HepG2 (cell line): ENCODE measurements around the gene PANK3. TPM values are rescaled to one million over a fixed set of nuclear protein-coding genes. Genes with fewer than 3 reads are reported as not detected.

Source experiments
- CBX1 ChIP-seq: IDR thresholded peaks from one replicate; pipeline ENCODE4 v1.6.1; 2016; ENCODE audit warnings: antibody characterized with exemption, low read depth
- ESRRA ChIP-seq: sonication (generic); formaldehyde crosslinking; IDR thresholded peaks from 2 replicates; pipeline ENCODE4 v1.5.1; 2020; ENCODE audit warnings: mild to moderate bottlenecking, low read depth, missing genetic modification reagents
- GATA4 ChIP-seq: sonication (generic); IDR thresholded peaks from 2 replicates; pipeline ENCODE4 v1.6.1; 2016; ENCODE audit warnings: antibody characterized with exemption, low read depth, borderline replicate concordance
- GMEB1 ChIP-seq: sonication (generic); formaldehyde crosslinking; IDR thresholded peaks from 2 replicates; pipeline ENCODE4 v1.5.1; 2020; ENCODE audit warnings: missing genetic modification reagents, mild to moderate bottlenecking, borderline replicate concordance
- GZF1 ChIP-seq: sonication (generic); formaldehyde crosslinking; IDR thresholded peaks from 2 replicates; pipeline ENCODE4 v1.5.1; 2020; ENCODE audit warnings: mild to moderate bottlenecking, missing genetic modification reagents
- HNF4G ChIP-seq, 2 experiments: sonication (generic) in 1 of 2; formaldehyde crosslinking in 1 of 2; IDR thresholded peaks; 2 replicates each; pipeline versions ENCODE4 v1.4.0 to v1.6.1; 2011 to 2020; ENCODE audit warnings: borderline replicate concordance in 2 of 2, low read depth in 2 of 2, mild to moderate bottlenecking in 2 of 2, low read length in 1 of 2, missing genetic modification reagents in 1 of 2, moderate library complexity in 1 of 2
- KDM5B ChIP-seq: sonication (generic); formaldehyde crosslinking; IDR thresholded peaks from 2 replicates; pipeline ENCODE4 v1.4.0; 2020; ENCODE audit warnings: missing genetic modification reagents, mild to moderate bottlenecking, borderline replicate concordance
- NR0B2 ChIP-seq: sonication (generic); formaldehyde crosslinking; IDR thresholded peaks from 2 replicates; pipeline ENCODE4 v1.4.0; 2020; ENCODE audit warnings: mild to moderate bottlenecking, missing genetic modification reagents
- PAX8 ChIP-seq: sonication (generic); formaldehyde crosslinking; IDR thresholded peaks from 2 replicates; pipeline ENCODE4 v1.8.0; 2022; ENCODE audit warnings: mild to moderate bottlenecking, missing genetic modification reagents, borderline replicate concordance
- PHF21A ChIP-seq: sonication (generic); formaldehyde crosslinking; IDR thresholded peaks from 2 replicates; pipeline ENCODE4 v1.5.0; 2020; ENCODE audit warnings: mild to moderate bottlenecking, missing genetic modification reagents
- PHF5A ChIP-seq: IDR thresholded peaks from one replicate; pipeline ENCODE4 v1.6.1; 2018; ENCODE audit warnings: low read depth, missing genetic modification reagents; ENCODE audit not compliant: unreplicated experiment
- PRMT3 ChIP-seq: sonication (generic); formaldehyde crosslinking; IDR thresholded peaks from 2 replicates; pipeline ENCODE4 v1.8.1; 2022; ENCODE audit warnings: low read depth, mild to moderate bottlenecking, moderate library complexity, missing genetic modification reagents, borderline replicate concordance
- RAD21 ChIP-seq: fragments of 450-650 bp; formaldehyde crosslinking; IDR thresholded peaks from 2 replicates; pipeline ENCODE4 v1.5.0; 2020; ENCODE audit warnings: mild to moderate bottlenecking
- RCOR2 ChIP-seq: IDR thresholded peaks from 2 replicates; pipeline ENCODE4 v1.6.1; 2016; ENCODE audit warnings: missing biosample characterization, missing genetic modification reagents
- SMC3 ChIP-seq: IDR thresholded peaks from 2 replicates; pipeline ENCODE4 v1.6.1; 2011; ENCODE audit warnings: low read length, improper control_type of control experiment
- SOX5 ChIP-seq: IDR thresholded peaks from 2 replicates; pipeline ENCODE4 v1.6.1; 2016; ENCODE audit warnings: borderline replicate concordance
- SP1 ChIP-seq, 2 experiments: fragments of 450-650 bp in 1 of 2; sonication (generic) in 1 of 2; formaldehyde crosslinking in 1 of 2; IDR thresholded peaks; 2 replicates each; pipeline versions ENCODE4 v1.4.0 to v1.6.1; 2016 to 2020; ENCODE audit warnings: missing genetic modification reagents in 1 of 2
- ZBTB21 ChIP-seq: sonication (generic); formaldehyde crosslinking; IDR thresholded peaks from 2 replicates; pipeline ENCODE4 v1.4.0; 2020; ENCODE audit warnings: missing genetic modification reagents
- ZKSCAN5 ChIP-seq: sonication (generic); formaldehyde crosslinking; IDR thresholded peaks from 2 replicates; pipeline ENCODE4 v1.5.1; 2020; ENCODE audit warnings: mild to moderate bottlenecking, missing genetic modification reagents
- ZNF34 ChIP-seq: sonication (generic); formaldehyde crosslinking; IDR thresholded peaks from 2 replicates; pipeline ENCODE4 v1.4.0; 2020; ENCODE audit warnings: mild to moderate bottlenecking, missing genetic modification reagents, borderline replicate concordance
- ZNF549 ChIP-seq: sonication (generic); formaldehyde crosslinking; IDR thresholded peaks from 2 replicates; pipeline ENCODE4 v1.5.0; 2020; ENCODE audit warnings: missing genetic modification reagents
- ZNF709 ChIP-seq: sonication (generic); formaldehyde crosslinking; IDR thresholded peaks from 2 replicates; pipeline ENCODE4 v1.5.0; 2020; ENCODE audit warnings: mild to moderate bottlenecking, missing genetic modification reagents
- ZSCAN31 ChIP-seq: sonication (generic); formaldehyde crosslinking; IDR thresholded peaks from 2 replicates; pipeline ENCODE4 v1.5.0; 2020; ENCODE audit warnings: low read depth, mild to moderate bottlenecking, missing genetic modification reagents
- polyA plus RNA-seq, 8 experiments: library from polyadenylated mRNA; depleted of rRNA in 3 of 8; stranded (reverse) in 7 of 8; unstranded in 1 of 8; fragments of >200 nt; fragmentation: Illumina TruSeq in 4 of 8; extraction: Trizol in 4 of 8; gene quantifications; 2 replicates each; pipeline versions ENCODE4 v1.2.1 to v1.2.3, GENCODE V29; 2011 to 2016; ENCODE audit warnings: low read depth in 4 of 8, missing spikeins in 1 of 8, mixed read lengths in 1 of 8; ENCODE audit not compliant: insufficient read depth in 1 of 8
- total RNA-seq, 5 experiments: library from RNA; depleted of rRNA; stranded (reverse); fragments of >200 nt; fragmentation: Illumina TruSeq; extraction: Trizol; gene quantifications; 2 replicates each; pipeline ENCODE4 v1.2.3, GENCODE V29; 2016; ENCODE audit warnings: low read depth in 1 of 5
- TF ChIP-seq, protein P1 (sequence below): sonication (generic); formaldehyde crosslinking; IDR thresholded peaks from 2 replicates; pipeline ENCODE4 v1.4.0; 2020; ENCODE audit warnings: missing genetic modification reagents, mild to moderate bottlenecking, borderline replicate concordance
- TF ChIP-seq, protein P2 (sequence below): IDR thresholded peaks from 2 replicates; pipeline ENCODE4 v1.6.1; 2012; ENCODE audit warnings: inconsistent platforms

The PANK3 gene
- total and polyA plus RNA-seq, 2 of the 13 experiments (the other 11 are each of a cell fraction or from before 2014, with no cell fraction given) = 26.9 to 69.5 TPM

- TF ChIP-seq, protein P1, sequence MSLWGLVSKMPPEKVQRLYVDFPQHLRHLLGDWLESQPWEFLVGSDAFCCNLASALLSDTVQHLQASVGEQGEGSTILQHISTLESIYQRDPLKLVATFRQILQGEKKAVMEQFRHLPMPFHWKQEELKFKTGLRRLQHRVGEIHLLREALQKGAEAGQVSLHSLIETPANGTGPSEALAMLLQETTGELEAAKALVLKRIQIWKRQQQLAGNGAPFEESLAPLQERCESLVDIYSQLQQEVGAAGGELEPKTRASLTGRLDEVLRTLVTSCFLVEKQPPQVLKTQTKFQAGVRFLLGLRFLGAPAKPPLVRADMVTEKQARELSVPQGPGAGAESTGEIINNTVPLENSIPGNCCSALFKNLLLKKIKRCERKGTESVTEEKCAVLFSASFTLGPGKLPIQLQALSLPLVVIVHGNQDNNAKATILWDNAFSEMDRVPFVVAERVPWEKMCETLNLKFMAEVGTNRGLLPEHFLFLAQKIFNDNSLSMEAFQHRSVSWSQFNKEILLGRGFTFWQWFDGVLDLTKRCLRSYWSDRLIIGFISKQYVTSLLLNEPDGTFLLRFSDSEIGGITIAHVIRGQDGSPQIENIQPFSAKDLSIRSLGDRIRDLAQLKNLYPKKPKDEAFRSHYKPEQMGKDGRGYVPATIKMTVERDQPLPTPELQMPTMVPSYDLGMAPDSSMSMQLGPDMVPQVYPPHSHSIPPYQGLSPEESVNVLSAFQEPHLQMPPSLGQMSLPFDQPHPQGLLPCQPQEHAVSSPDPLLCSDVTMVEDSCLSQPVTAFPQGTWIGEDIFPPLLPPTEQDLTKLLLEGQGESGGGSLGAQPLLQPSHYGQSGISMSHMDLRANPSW (CRISPR knock-in tag) = no peak
- TF ChIP-seq GMEB1 (CRISPR knock-in tag) = no peak
- TF ChIP-seq RCOR2 = no peak
- peak; percentile 76 for TF ChIP-seq HNF4G (IDR thresholded peaks at IDR 0.05; ENCODE audit: borderline replicate concordance, low read depth, low read length)
- TF ChIP-seq HNF4G (CRISPR knock-in tag; IDR thresholded peaks at IDR 0.05; ENCODE audit: borderline replicate concordance, low read depth) = peak; percentile 61; the same call in 1 of the 2 replicates
- TF ChIP-seq GZF1 (CRISPR knock-in tag) = no peak
- no peak for TF ChIP-seq PHF21A (CRISPR knock-in tag)
- TF ChIP-seq PAX8 (CRISPR knock-in tag) = no peak
- no peak for TF ChIP-seq KDM5B (CRISPR knock-in tag)
- TF ChIP-seq ZKSCAN5 (CRISPR knock-in tag) = no peak
- no peak for TF ChIP-seq SP1 (IDR thresholded peaks at IDR 0.05)
- no peak for TF ChIP-seq SP1 (CRISPR knock-in tag; IDR thresholded peaks at IDR 0.05)
- TF ChIP-seq RAD21 (CRISPR knock-in tag) = no peak
- no peak for TF ChIP-seq SMC3
- TF ChIP-seq ZNF34 = no peak
- no peak for TF ChIP-seq ESRRA (CRISPR knock-in tag)
- no peak for TF ChIP-seq PHF5A (CRISPR knock-in tag)
- TF ChIP-seq CBX1 = no peak
- TF ChIP-seq, protein P2, sequence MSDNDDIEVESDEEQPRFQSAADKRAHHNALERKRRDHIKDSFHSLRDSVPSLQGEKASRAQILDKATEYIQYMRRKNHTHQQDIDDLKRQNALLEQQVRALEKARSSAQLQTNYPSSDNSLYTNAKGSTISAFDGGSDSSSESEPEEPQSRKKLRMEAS = peak; percentile 34; the same call in 1 of the 2 replicates
- no peak for TF ChIP-seq PRMT3 (CRISPR knock-in tag)
- no peak for TF ChIP-seq ZNF549 (CRISPR knock-in tag)
- no peak for TF ChIP-seq ZSCAN31 (CRISPR knock-in tag)
- TF ChIP-seq GATA4 = no peak
- peak; percentile 20; the same call in 1 of the 2 replicates for TF ChIP-seq SOX5 (CRISPR knock-in tag)
- no peak for TF ChIP-seq ZNF709 (CRISPR knock-in tag)
- no peak for TF ChIP-seq NR0B2
- no peak for TF ChIP-seq ZBTB21
Observed at GRCh38 chr5:168613996-168614395, 34.8 kb upstream of the PANK3 start (continued).
